HG03159 (cell line): ENCODE data around the gene ZYX.
A peak's percentile ranks its signal among the peaks of the same experiment; 100 is the strongest.

ENCODE experiments used
- ATAC-seq: cut with Tn5 transposase; IDR thresholded peaks from one replicate; pipeline ENCODE4 v1.9.1; 2021; ENCODE audit warnings: mild to moderate bottlenecking, moderate library complexity; ENCODE audit not compliant: unreplicated experiment

ZYX gene

DNA sequence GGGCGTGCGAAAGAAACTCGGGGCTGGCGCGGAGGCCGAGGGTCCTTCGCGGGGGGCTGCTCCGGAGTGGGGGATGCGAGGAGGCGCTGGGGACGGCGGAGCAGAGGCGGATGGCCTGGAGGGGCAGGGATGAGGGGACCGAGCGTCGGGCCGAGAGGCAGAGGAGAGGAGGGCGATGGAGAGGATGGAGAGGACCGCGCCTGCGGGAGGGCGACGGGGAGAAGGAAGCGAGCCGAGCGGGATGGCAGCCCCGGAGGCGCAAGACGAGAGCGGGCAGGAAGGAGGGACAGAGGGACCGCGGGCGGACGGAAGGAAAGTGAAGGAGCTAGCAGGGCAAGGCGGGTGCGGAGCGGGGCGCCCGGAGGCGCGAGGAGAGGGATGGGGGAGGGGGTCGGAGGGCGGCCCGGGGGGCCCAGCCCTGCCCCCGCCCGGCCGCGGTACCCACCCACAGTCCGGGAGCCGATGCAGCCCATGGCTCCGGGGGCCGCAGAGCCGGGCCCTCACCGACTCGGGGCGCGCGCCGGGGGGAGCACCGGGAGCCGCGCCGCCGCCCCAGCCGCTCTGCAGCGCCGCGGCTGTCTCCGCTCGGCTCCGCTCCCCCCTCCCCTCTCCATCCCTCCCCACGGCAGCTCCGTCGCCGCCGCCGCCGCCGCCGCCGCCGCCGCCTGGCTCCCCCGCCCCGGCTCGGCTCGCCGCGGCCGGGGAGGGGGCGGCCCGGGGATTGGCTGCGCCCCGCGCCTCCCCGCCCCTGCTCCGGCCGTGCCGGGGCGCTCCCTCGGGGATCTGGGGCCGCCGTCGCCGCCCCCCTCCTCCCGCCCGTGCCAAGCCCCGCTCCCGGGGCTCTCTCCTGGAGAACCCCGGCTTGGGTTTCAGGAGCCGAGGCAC, 18.8 kb upstream of the ZYX start, which contains the start of gene FAM131B:
FAM131B (minus strand) TSS at position 583 of the 885 bp plus-strand sequence; CDS start at position 473, 110 bp downstream.
- ATAC-seq: peak; percentile 42

DNA sequence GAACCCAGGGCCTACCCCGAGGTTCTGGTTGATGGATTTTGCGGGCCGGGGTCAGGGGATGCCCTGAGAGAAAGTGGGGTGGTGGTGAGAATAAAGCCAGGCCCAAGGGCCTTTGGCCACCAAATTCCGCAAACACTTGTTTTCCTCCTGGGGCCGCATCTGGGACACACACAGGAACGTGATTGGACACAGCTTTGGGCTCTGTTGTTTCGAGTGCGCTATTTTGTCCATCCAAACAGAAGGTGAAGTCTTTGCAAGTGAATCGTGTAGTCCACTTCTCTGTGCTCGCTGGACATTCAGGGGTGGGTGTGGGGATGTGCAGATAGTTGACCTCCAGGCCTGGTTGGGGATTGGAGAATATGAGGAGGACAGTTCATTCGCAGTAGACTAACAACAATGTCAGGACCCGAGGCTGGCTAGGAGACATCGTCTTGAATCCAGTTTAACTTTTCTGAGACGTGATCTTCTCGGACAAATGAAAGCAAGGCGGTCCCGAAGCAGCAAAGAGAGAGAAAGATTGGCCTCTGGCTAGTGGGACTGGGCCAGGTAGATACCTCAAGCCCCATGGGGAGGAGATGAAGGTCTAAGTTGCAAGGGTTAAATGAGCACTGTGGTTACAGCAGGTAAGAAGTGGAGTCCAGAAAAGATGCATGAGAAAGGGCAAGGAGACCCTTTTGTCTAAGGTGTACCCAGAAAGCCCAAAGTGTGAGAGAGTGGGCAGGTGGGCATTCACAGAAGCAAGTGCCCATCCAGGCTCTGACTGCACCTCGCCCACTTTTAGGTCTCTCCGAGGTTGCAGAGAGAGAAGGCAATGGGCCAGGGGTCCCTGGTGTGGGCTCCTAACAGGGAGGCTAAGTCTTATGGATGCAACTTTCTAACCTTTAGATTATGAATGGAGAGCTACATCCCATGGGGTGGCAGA, 17.9 kb upstream of the ZYX start:
- ATAC-seq: no peak

DNA sequence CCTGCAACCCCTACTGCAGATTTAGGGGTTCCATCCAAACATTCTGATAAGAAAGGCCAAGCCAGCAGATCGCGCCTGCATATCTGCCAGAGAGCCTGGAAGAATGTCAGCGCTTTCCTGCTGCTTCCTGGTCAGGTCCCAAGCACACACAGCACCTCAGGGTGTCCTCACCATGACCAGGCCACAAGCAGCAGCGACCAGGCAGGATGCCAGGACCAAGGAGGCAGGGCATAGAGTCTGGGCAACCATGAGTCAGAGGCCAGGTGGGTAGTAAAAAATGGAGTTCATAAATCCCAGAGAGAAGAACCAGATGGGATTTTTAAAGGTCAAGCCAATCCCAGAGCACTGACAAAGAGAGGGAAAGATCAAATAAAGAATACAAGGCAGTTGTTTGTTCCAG, 13.2 kb upstream of the ZYX start:
- no peak for ATAC-seq

DNA sequence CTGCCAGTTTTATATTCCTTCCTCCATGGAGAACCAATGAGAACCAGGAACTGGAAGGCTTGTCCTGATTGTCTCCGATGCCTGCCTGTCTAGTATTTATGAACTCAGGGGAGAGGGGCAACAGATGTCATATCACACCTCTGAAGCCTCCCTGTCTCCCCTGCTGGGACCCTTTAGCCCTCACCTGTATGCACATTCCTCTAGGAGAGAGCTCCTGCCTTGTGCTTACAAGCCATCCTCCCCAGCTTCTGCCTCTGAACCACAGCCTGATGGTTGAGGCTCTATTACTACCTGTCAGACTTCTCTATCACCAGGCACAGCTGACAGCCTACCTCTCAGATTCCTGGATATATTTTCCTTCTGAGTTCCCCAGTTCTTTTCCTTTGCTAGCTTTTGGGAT, 12.8 kb upstream of the ZYX start:
- ATAC-seq: no peak

GRCh38 chr7:143369678-143370651, 11.2 kb upstream of the ZYX start:
- ATAC-seq: no peak

- ATAC-seq: no peak
Measured at GRCh38 chr7:143372070-143372469, 9.1 kb upstream of the ZYX start.

GRCh38 chr7:143373255-143373794, 7.8 kb upstream of the ZYX start:
- no peak for ATAC-seq

GRCh38 chr7:143374561-143374960, 6.6 kb upstream of the ZYX start:
- ATAC-seq: no peak

- no peak for ATAC-seq
Measured at GRCh38 chr7:143375298-143376034, 5.7 kb upstream of the ZYX start.

- no peak for ATAC-seq
Measured at GRCh38 chr7:143376396-143376795, 4.7 kb upstream of the ZYX start.

DNA sequence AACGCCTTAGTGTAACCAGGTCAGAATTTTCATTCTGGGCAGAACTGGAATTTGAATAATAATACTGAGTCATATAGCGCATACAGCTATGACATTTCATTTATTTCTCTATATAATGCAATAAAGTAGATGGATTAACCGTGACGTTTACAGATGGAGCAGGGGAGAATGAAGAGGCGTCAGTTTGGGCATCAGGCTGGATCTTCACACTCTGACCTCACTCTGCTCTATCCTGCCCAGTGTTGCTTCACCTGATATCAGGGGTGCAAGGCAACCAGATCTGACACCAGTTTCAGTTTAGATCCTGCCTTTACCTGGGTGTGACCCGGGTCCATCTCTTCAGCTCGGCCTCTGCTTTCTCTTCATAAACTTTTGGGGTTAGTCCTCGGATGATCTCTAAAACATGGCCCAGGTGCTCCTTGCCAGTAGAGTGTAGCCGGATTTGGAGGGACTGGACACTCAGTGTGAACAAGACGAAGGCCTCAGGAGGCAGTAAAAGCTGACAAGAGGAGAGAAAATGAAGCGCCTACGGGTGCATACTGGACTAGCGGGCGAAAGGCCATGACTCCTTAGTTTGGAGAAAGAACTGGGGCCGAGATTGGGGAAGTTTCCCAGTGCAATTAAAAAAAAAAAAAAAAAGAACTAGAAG, 1.4 kb upstream of the ZYX start:
- peak; percentile 1 for ATAC-seq

DNA sequence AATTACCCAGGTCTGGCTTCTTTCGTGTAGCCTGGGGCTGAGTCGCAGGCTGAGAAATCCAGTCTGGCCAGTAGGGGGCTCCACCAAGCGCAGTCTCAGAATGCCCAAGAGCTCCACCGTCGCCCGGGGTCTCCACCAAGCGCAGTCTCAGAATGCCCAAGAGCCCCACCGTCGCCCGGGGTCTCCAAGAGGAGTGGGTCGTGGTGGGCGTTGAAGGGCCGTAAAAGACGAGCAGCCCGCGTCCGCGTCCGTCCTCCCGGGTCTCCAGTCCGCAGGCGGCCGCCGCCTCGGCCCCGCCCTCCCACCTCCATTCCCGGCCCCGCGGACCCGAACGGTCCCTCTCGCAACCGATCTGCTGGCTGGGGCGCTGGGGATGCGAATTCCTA, 892 bp upstream of the ZYX start:
- ATAC-seq: peak; percentile 59

DNA sequence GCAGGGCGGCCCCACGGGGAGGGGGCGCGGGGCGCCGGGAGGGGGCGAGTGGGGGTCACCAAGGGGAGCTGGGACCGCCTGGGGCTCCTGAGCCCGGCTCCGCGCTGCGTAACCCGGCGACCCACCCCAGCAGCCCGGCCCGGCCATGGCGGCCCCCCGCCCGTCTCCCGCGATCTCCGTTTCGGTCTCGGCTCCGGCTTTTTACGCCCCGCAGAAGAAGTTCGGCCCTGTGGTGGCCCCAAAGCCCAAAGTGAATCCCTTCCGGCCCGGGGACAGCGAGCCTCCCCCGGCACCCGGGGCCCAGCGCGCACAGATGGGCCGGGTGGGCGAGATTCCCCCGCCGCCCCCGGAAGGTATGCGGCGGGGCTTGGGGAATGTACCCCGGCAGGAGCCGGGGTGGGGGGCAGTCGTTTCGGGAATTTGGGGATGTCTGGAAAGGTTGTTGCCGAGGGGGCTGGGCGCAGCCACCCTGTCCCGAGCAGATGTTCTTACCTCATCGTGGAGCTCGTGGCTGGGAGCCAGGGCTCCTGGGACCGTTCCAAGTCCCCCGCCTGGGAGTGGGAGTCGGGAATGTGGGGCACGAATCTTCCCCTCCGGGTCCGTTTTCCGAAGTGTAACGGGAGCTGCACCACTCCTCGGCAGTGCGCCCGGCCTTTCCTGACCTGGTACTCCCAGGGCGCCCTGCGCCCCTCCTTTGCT, 431 bp downstream of the ZYX start:
- peak; percentile 18 for ATAC-seq

DNA sequence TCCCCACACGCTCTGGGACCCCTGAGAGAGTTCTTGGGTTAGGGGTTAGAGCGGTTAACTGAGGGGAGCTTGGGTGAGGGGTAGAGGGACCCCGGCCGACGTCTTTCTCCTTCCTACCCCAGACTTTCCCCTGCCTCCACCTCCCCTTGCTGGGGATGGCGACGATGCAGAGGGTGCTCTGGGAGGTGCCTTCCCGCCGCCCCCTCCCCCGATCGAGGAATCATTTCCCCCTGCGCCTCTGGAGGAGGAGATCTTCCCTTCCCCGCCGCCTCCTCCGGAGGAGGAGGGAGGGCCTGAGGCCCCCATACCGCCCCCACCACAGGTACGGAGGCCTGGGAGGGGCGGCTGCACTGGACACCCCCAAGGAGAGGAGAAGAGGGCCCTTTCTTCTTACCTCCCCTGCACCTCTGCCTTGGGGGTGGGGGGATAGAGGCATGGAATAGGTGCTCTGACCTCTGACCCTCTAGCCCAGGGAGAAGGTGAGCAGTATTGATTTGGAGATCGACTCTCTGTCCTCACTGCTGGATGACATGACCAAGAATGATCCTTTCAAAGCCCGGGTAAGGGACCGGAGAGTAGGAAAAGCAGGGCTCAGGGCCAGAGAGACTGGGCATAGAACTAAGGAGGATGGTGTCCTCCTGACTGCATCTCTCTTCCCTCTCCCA, 1.1 kb downstream of the ZYX start:
- ATAC-seq: no peak

DNA sequence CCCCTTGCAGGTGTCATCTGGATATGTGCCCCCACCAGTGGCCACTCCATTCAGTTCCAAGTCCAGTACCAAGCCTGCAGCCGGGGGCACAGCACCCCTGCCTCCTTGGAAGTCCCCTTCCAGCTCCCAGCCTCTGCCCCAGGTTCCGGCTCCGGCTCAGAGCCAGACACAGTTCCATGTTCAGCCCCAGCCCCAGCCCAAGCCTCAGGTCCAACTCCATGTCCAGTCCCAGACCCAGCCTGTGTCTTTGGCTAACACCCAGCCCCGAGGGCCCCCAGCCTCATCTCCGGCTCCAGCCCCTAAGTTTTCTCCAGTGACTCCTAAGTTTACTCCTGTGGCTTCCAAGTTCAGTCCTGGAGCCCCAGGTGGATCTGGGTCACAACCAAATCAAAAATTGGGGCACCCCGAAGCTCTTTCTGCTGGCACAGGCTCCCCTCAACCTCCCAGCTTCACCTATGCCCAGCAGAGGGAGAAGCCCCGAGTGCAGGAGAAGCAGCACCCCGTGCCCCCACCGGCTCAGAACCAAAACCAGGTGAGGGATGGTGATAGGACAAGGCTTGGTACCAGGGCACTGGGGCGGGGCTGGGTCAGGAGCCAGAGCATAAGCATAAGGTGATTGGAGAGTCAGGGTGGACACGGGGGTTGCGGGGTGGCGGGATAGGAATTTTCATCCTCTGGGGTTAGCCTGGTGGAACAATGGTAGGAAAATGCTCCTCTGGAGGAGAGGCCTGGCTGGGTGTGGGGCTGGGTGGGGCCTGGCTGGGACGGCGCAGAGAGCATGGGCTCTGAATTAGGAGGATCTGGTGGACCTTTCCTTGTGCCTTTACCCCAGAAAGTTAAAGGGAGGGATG, 1.9 kb downstream of the ZYX start:
- ATAC-seq: no peak

GRCh38 chr7:143383642-143383957, 2.5 kb downstream of the ZYX start:
- ATAC-seq: no peak

GRCh38 chr7:143384148-143384547, 3.0 kb downstream of the ZYX start:
- no peak for ATAC-seq
